Neural progenitor cell (in vitro differentiated cells): ENCODE measurements around the gene KIF26A.

Experiments
- EZH2 ChIP-seq: fragments of 200-600 bp; sonication (generic); IDR thresholded peaks from 2 replicates; pipeline ENCODE4 v1.6.1; 2017; ENCODE audit warnings: antibody characterized with exemption, mild to moderate bottlenecking, moderate library complexity
- EZH2phosphoT487 ChIP-seq: fragments of 200-600 bp; sonication (generic); IDR thresholded peaks from 2 replicates; pipeline ENCODE4 v1.6.1; 2017; ENCODE audit warnings: antibody characterized with exemption
- TF ChIP-seq, protein P1 (sequence below): fragments of 200-600 bp; sonication (generic); IDR thresholded peaks from 2 replicates; pipeline ENCODE4 v1.5.1; 2017; ENCODE audit warnings: antibody characterized with exemption, mild to moderate bottlenecking

DNA sequence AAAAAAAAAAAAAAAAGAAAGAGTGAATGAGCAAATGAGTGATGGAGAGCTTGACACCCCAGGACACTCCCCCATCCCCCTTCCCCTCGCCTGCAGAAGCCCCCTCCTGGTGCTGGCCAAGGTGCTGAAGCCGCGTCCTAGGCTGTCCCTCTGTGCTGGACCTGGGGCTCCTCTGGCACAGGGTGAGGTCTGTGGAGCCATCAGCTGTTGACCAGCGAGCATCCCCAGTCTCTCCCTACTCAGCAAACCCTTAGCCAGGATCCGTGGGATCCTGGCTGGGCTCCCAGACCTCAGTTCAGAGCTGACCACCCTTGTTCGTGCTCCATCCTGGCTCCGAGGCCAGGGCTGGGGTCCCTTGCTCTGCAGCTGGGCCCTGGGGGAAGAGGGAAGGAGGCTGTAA is 5.4 kb upstream of the KIF26A start:
- TF ChIP-seq EZH2, result no peak
- TF ChIP-seq, protein P1, sequence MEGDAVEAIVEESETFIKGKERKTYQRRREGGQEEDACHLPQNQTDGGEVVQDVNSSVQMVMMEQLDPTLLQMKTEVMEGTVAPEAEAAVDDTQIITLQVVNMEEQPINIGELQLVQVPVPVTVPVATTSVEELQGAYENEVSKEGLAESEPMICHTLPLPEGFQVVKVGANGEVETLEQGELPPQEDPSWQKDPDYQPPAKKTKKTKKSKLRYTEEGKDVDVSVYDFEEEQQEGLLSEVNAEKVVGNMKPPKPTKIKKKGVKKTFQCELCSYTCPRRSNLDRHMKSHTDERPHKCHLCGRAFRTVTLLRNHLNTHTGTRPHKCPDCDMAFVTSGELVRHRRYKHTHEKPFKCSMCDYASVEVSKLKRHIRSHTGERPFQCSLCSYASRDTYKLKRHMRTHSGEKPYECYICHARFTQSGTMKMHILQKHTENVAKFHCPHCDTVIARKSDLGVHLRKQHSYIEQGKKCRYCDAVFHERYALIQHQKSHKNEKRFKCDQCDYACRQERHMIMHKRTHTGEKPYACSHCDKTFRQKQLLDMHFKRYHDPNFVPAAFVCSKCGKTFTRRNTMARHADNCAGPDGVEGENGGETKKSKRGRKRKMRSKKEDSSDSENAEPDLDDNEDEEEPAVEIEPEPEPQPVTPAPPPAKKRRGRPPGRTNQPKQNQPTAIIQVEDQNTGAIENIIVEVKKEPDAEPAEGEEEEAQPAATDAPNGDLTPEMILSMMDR, result no peak
- no peak for TF ChIP-seq EZH2phosphoT487
